ENCODE data around the gene CCDC38. TPM values are rescaled to one million over a fixed set of nuclear protein-coding genes. Genes with fewer than 3 reads are reported as not detected.

CCDC38 gene
- polyA plus RNA-seq, 12 donors: 0.17 to 0.66 (median 0.20) TPM; not detected in 2

- DNase-seq: no peak
These were observed 105.7 kb downstream of the CCDC38 start for GRCh38 chr12:95836630-95837239.

GRCh38 chr12:95836185-95836609 is 106.2 kb downstream of the CCDC38 start:
- no peak for DNase-seq

GRCh38 chr12:95834572-95834971 is 107.8 kb downstream of the CCDC38 start:
- DNase-seq: no peak

- no peak for DNase-seq
These were observed 111.9 kb downstream of the CCDC38 start for GRCh38 chr12:95830335-95831089.

GRCh38 chr12:95829395-95829794 is 113.0 kb downstream of the CCDC38 start:
- DNase-seq: no peak

GRCh38 chr12:95820096-95820703 is 122.2 kb downstream of the CCDC38 start:
- no peak for DNase-seq

Other genes with a start within 250 kb of the CCDC38 start
- gene NTN4, start 151.8 kb downstream of the CCDC38 start, polyA plus RNA-seq (ENCODE audit: insufficient read length in 12 of 12): 10 to 100 TPM in 11 of 12 donors, not detected in 1; 20.4 to 55.4 (median 50.0) TPM
- gene SNRPF, start 83.7 kb downstream of the CCDC38 start, polyA plus RNA-seq (ENCODE audit: insufficient read length in 12 of 12): 10 to 100 TPM in 11 of 12 donors, not detected in 1; 21.5 to 73.1 (median 60.2) TPM
- under 1 TPM in 6 of 12 donors, not detected in 6; 0.08 to 0.34 (median 0.19) TPM for gene AMDHD1, start 717 bp upstream of the CCDC38 start, polyA plus RNA-seq (ENCODE audit: insufficient read length in 12 of 12)
- 1 to 10 TPM in 3 of 12 donors, under 1 TPM in 6, not detected in 3; 0.15 to 3.5 (median 0.39) TPM for gene HAL, start 53.7 kb upstream of the CCDC38 start, polyA plus RNA-seq (ENCODE audit: insufficient read length in 12 of 12)
- gene LTA4H, start 93.0 kb upstream of the CCDC38 start, polyA plus RNA-seq (ENCODE audit: insufficient read length in 12 of 12): 10 to 100 TPM in 11 of 12 donors, not detected in 1; 49.2 to 94.9 (median 80.0) TPM

Data from muscle of arm (tissue), 12 donors.